Measurements from ENCODE around the gene ABCC1.

The ABCC1 gene

DNA sequence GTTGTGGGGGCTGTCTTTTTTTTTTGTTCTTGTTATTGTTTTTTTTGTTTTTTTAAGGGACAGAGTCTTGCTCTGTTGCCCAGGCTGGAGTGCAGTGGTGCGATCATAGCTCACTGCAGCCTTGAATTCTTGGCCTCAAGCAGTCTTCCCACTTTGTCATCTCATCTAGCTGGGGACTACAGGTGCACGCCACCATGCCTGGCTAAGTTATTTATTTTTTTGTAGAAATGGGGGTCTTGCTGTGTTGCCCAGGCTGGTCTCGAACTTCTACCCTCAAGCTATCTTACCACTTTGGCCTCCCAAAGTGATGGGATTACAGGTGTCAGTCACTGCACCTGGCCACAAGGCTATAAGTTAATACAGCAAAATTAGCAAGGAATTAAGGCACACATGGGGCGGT, 101.7 kb downstream of the ABCC1 start:
- FAIRE-seq: no peak

DNA sequence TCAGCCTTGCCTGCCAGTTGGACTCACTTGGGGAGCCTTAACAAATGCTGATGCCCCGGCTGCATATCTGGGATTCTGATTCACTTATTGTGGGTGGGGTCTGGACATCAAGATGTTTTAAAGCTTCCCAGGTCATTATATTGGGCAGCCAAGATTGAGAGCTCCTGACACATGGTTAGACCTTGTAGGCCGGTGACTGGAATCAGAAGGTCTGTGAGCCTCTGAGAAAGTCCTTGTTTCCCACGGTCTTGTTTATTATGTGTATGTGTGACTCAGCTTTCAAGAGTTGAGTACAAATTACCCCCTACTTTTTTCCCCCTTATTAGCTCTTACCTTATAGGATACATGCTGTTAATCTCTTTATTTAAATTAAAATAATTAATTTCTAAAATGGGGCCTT, 103.5 kb downstream of the ABCC1 start:
- no peak for FAIRE-seq

DNA sequence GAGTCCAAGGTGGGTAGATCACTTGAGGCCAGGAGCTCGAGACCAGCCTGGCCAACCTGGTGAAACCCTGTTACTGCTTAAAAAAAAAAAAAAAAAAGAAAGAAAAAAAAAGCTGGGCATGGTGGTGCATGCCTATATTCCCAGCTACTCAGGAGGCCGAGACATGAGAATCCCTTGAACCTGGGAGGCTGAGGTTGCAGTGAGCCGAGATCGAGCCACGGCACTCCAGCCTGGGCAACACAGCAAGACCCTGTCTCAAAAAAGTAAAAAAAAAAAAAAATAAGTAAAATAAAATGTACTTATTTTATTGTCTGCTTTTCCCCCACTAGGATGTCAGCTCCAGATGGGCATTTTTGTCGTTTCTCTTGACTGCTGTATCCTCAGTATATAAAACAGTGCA, 107.7 kb downstream of the ABCC1 start:
- FAIRE-seq: no peak

DNA sequence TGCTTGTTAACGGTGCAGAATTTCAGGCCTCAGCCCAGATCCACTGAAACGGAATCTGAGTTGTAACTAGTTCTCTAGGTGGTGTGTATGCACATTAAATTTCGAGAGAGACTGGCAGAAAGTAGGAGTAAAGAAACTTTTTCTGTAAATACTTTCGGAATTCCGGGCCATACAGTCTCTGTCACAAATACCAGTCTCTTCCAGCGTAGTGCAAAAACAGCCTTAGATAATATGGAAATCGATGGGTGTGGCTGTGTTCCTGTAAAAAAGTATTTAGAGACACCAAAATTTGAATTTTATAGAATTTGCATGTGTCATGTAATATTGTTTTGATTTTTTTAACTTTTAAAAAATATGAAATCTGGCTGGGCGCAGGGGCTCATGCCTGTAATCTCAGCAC, 109.7 kb downstream of the ABCC1 start:
- no peak for FAIRE-seq

DNA sequence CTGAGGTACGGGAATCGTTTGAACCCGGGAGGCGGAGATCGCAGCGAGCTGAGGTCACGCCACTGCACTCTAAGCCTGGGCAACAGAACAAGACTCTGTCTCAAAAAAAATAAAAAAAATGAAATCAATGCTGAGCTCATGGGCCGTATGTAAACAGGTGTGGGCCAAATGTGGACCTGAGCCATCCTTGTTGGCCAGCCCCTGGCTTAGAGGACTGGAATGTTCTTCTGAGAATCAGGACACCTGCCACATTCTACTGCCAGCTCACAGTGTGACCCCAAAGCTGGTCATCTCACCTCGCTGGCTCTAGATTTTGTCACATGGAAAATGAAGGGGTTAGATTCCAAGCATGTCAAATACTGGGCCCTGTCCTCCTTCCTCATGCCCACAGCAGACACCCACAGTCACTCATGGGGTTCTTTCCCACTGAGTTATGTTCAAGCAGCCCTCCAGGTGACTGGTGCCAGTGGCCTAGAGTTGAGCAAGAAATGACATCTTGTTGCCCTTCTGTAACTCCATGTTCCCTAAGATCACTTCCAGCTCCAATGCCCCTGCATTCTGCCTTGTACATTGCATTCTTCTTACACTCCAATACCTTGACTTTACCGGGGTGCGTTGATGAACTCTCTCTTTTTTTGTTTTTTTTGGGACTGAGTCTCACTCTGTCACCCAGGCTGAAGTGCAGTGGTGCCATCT, 110.6 kb downstream of the ABCC1 start:
- FAIRE-seq: no peak

DNA sequence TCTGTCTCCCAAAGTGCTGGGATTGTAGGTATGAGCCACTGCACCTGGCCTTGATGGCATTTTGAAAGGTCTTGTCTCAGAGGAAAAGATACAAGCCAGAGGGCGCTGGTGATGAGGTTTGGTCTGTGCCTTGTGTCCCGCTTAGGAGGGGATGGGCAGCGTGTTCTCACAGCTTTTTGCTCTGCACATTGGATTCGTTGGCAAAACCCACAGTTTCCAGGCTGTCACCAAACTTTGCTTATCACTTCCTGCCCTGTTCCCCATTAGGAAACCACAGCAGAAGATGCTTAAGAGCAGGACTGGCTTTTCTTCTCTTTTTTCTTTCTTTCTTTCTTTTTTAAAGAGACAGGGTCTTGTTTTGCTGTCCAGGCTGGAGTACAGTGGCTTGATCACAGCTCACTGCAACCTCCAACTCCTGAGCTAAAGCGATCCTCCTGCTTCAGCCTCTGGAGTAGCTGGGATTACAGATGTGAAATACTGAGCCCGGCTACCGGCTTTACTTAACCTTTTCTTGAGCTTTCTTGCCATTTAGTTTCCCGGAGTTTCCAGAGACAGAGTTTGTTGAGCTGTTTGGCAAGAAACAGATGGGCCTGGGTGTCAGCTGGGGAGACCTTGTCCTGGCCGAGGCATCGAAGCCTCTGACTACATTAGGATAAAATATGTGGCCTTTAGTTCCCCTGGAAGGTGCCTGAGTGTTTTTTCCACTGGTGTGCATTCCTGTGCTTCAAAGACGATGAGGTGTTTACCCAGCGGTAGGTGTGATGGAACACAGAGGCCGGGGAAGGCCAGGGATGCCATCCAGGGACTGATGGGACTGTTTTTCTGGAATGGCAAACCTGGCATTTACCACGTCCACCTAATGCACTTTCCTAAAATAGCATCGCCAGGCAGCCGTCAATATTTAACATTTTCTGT, 112.9 kb downstream of the ABCC1 start:
- no peak for FAIRE-seq

DNA sequence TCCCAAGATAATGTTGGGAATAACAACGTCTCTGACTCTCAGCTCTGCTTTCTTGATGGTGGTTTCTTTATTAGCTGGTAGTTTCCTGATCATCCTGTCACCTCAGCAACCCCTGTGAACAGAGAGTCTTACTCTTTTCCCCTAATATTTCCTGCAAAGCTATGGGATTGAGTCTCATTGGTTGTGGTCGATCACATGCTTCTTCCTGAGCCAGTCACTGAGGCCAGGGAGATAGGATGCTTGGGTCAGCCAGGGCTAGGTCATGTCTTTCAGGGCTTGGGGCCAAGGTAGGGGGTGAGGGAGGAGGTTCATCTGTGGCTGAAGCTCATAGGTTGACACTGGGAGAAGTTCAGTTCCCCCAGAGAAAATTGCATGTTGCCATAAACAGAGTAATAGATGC, 114.3 kb downstream of the ABCC1 start:
- no peak for FAIRE-seq

DNA sequence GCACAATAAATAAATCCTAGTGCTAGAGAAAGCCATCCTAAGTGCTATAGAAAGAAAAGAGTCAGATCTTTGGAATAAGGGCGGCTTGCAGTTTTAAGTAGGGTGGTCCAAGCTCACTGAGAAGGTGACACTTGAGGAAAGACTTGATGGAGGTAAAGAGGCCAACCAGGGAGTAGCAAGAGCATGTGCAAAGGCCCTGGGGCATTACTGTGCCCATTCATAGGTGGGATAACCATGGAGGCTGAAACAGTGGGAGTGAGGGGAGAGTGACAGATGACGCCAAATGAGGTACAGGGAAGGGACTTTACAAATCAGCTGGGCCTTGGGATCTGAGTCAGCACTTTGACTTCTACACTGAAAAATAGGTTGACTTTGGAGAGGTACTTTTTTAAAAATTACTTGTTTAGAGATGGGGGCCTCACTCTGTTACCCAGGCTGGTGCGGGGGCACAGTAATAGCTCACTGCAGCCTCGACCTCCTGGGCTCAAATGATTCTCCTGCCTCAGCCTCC, 115.5 kb downstream of the ABCC1 start:
- FAIRE-seq: no peak

DNA sequence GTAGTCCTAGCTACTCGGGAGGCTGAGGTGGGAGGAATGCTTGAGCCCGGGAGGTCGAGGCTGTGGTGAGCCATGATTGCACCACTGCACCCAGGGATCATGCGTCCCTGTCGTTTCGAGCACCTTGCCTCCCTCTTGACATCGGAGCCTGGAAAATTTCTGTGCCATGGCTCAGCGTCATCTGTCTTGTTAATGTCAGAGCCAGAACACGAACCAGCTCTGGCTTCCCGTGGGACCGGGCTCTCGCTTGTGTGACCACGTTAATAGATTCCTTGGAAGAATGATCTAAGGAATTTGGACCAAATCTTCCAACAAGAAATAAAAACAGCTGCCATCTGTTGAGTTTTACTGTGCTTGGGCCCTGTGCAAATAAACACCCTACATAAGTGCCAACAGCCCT, 117.7 kb downstream of the ABCC1 start:
- FAIRE-seq: no peak

DNA sequence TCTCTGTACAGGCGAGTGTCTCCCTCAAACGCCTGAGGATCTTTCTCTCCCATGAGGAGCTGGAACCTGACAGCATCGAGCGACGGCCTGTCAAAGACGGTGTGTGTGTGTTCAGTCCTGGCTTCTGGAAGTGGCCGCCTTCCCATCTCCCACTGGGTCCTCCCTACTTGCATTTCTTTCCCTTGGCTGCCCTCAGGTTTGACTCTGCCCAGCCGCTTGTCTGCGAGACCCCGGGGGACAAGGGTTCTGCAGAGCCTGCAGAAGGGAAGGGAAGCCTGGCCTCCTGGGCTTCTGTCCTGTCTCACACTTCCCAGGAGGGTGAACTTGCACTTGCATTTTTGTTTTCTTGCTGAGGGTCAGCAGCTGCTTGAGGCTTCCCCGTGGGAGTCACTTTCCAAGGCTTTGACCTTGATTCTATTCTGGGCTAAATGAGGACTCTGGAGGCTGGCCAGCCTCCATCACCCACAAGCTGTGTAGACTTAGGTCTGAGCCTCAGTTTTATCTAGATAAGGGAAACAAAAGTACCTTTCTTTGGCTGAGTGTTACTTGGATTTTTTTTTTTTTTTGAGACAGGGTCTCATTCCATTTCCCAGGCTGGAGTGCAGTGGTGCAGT, 122.3 kb downstream of the ABCC1 start:
- FAIRE-seq: no peak

DNA sequence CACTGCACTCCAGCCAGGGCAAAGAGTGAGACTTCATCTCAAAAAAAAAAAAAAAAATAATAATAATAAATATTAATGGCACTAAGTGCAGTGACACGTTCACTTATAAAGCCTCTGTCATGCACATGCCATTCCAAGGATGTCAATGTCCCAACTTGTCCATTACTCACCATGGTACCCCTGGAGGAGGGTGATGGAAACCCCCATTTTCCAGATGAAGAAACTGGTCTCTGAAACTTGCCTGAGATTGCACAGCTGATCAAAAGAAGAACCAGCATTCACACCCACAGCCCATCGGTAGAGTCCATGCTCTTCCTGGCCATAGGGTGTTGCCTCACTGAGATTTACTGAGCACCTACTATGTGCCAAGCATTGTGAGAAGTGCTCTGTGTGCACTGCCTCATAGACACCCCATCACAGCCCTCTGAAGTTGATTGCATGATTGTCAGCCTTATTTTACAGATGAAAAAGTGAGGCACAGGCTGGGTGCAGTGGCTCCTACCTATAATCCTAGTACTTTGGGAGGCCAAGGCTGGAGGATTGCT, 123.7 kb downstream of the ABCC1 start:
- FAIRE-seq: no peak

DNA sequence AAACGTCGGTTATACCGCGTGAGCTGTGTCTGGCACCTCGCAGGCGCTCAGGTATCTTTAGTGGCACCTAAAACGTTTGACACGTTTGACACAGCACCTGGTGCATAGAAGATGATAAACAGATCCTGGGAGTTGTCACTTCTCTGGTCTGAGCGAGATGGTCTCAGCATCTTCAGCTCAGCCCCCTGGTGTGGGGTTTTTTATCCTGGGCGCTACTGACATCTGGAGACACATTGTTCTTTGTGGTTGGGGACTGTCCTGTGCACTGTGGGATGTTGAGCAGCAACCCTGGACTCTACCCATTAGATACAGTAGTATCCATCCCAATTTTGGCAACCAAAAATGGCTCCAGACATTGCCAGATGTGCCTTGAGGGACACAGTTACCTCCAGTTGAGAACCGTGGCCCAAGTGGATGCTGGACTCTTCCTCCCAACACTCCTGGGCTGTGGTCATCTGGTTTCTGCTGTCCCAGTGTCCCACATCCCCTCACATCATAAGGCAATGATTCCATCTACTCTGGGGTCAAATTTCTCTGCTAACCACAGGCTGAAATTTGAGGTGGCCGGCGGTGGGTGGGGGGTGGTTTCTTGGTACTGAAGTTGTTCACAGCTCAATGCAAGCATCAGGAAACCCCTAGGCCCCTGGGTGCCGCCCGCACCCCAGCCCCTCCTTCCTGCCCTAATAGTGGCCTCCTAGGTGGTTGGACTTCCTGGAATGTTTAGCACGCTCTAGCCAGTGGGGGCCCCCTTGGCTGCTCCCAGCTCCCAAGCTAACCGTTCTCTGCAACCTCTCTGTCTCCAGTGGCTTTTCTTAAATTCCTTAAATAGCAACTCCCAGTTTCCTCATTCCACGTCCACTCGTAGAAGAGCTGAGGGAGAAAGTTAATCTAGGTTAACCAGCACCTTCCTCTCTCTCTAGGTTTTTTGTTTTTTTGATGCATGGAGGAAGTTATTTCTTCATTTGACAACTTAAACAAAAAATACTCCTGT, 124.8 kb downstream of the ABCC1 start:
- no peak for FAIRE-seq

DNA sequence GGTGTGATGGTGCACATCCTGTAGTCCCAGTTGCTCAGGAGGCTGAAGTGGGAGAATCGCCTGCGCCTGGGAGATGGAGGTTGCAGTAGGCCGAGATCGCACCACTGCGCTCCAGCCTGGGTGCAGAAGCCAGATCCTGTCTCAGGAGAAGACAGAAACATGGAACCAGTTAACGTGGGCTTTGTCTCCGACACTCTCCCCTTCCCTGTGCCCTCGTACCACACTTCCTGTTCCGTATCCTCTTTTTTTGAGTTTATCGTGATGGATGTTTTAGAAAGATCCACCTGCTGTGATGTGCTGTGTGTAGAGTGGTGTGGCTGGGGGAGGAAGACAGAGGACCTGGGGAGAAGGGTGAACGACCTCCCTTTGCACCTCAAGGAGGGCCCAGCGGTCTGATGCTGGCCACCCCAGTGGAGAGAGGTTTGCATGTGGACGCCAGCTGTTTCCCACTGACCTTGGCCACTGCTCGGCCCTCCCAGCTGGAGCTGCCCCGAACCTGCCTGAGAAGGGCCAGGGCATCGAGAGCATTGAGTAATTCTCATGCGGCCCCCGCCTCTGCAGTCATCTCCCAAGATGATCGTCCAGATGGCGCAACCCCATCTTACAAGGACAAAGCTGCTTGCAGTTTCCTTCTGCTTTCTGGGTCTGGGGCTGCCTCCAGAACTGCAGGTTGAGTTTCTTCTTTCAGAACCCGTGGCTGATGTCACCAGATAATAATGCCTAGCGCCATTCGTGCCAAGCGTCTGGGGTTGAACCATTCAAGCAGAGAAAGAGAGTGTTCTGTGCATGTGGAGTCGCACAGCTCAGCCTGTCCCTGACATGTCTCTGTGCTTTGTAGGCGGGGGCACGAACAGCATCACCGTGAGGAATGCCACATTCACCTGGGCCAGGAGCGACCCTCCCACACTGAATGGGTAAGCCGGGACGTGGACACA, 126.3 kb downstream of the ABCC1 start:
- FAIRE-seq: no peak

DNA sequence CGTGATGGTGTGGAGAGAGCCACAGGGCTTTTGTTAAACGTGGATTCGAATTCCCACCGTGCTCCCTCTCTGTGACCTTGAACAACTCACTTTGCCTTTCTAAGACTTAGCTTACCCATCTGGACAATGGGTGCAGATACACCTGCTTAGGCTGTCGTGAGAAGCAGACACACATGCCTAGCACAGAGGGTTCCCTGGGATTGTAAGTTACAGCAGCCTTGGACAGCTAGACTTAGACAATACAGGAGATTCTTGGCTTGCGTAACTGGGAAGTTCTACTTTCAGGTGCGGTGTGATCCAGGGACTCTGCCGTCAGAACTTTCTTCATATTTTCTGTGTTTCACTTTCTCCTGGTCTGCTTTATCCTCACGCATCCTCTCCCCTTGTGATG, 127.0 kb downstream of the ABCC1 start:
- no peak for FAIRE-seq

DNA sequence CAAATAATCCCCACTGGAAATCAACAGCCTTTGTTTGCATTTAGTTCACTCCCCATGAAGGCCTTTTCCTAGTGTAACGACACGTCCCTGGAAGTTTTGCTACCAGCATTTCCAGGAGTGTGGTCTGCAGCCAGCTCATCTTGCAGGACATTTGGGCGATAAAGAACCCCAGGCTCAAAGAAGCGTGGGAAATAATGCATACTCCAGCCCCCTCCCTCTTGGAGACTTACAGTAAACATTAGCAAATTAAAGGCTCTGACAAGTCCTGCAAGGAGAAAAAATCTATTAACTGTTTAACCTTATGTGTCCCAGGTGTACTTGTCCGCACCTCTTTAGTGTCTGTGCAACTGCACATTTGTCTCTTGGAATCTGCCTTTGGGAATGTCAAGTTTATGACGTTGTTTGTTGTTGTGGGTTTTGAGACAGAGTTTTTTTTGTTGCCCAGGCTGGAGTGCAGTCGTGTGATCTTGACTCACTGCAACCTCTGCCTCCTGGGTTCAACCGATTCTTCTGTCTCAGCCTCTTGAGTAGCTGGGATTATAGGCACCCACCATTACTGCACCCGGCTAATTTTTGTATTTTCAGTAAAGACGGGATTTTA, 131.1 kb downstream of the ABCC1 start:
- FAIRE-seq: no peak

DNA sequence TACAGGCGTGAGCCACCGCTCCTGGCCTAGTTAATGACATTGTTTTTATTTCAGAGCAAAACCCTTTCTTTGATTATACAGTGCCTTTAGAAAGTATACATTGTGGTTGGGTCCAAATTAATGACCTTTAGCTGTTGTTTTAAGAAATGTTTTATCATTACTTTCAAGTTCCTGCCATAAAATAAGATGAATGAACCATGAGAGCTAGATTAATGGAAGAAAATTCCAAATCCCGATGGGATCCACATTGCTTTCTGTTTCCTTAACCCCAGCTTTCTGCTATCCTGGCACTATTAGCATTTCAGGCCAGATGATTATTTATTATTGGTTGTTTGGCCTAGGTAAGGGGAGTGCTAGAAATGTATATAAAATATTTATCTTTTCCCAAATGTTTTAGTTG, 131.7 kb downstream of the ABCC1 start:
- no peak for FAIRE-seq

DNA sequence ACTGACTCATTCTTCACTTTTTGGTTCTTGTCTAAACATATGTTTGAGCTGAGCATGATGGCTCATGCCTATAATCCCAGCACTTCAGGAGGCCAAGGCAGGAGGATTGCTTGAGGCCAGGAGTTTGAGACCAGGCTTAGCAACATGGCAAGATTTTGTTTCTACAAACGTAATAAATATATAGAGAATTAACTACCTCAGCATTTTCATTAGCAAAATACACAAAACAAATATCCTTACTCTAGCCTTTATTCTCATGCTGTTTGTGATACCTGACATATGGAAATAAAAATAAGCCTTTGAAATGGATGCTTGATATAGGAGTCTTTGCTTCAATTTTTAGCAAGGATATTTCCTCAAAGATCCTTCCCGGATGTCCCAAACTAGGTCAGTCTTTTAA, 132.8 kb downstream of the ABCC1 start:
- no peak for FAIRE-seq

DNA sequence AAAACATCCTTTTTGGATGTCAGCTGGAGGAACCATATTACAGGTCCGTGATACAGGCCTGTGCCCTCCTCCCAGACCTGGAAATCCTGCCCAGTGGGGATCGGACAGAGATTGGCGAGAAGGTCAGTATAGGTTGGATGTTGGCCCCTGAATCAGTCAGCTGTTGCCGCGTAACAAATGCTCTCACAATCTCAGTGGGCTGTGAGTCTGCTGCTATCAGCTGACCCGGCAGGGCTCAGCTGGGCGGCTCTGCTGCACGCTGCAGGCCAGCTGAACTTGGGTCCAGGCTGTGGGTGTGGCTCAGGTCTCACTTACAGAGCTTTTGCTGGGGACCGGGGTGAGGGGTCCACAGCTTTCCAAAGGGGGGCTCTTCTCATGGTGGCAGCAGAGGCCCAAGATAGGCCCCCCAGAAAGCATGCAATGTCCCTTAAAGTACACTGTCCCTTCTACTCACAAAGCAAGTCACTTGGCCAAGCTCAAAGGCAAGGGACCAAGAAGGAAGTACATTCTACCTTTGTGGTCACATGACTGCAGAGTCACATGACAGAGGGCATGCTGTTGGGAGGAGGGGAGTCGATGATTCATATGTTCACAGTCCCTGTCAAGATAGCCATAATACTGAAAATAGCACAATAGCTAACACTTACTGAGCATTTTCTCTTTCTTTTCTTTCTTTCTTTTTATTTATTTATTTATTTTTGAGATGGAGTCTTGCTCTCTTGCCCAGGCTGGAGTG, 134.2 kb downstream of the ABCC1 start:
- FAIRE-seq: no peak

DNA sequence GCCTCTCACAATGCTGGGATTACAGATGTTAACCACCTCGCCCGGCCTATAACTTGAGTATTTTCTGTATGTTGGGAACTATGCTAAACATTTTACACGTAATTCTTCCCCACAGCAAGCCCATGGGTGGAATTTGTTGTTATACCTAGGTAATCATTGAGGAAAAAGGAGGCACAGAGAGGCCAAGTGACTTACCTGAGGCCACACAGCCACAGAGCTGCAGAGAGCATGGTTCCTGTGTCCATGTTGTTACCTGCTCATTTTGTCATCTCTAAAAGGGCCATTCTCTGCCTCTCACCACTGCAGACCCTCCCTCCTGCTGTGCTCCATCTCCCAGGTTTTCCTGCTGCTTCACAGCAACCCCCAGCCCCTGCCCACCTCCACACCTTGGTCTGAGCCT, 135.5 kb downstream of the ABCC1 start:
- no peak for FAIRE-seq

Data from endometrium (tissue), 2 donors.